AG04449 (cell line): Measurements from ENCODE around the gene DST.

Source experiments
- CTCF ChIA-PET: fragments of 350-600 bp; formaldehyde crosslinking; extraction: SDS; loops from one replicate; lab custom pipeline; 2021; ENCODE audit warnings: antibody characterized with exemption; lab: Yijun Ruan, JAX
- POLR2A ChIA-PET: fragments of 400-600, 350-600 bp; formaldehyde crosslinking; extraction: SDS; loops from one replicate; lab custom pipeline; 2020; ENCODE audit warnings: antibody characterized with exemption, inconsistent platforms; lab: Yijun Ruan, JAX
- DNase-seq: peaks from one replicate; pipeline ENCODE4 v3.0.0-alpha.2; 2010; ENCODE audit warnings: low read depth, low spot score
- H3K4me3 ChIP-seq: 2 replicates; pipeline ENCODE4 v1.5.1; 2011; ENCODE audit warnings: low read depth, mild to moderate bottlenecking, control low read depth, low read length
- CTCF ChIP-seq: IDR thresholded peaks from one replicate; pipeline ENCODE4 v1.5.1; 2011; ENCODE audit warnings: mild to moderate bottlenecking, moderate library complexity, low read length, control low read depth, inconsistent platforms; ENCODE audit not compliant: insufficient read depth; ENCODE audit errors: missing control alignments

Gene DST

GRCh38 chr6:56538851-56539250 lies 103.8 kb downstream of the DST start:
- no peak for TF ChIP-seq CTCF
- no peak overlapping the region for H3K4me3 ChIP-seq
- POLR2A ChIA-PET: interaction anchor here (0.8 kb wide), 1 partner anchor 14 kb away, joined by 3 read pairs; no protein-coding TSS in a partner anchor
- DNase-seq: no peak
- CTCF ChIA-PET: interaction anchor here (2.9 kb wide), 1 partner anchor 32 kb away, joined by 10 read pairs; no protein-coding TSS in a partner anchor

GRCh38 chr6:56537223-56537770 lies 105.4 kb downstream of the DST start:
- POLR2A ChIA-PET: no interaction called here
- CTCF ChIA-PET: interaction anchor here (0.9 to 2.9 kb wide), 2 partner anchors 10 to 33 kb away, joined by 3 to 10 read pairs; no protein-coding TSS in a partner anchor
- H3K4me3 ChIP-seq: no peak overlapping the region
- DNase-seq: no peak
- no peak for TF ChIP-seq CTCF

- ChIA-PET POLR2A (no interaction called here), CTCF (interaction anchor here (0.9 kb wide), 1 partner anchor 10 kb away, joined by 3 read pairs; no protein-coding TSS in a partner anchor)
- H3K4me3 ChIP-seq: no peak overlapping the region
- DNase-seq: no peak
- no peak for TF ChIP-seq CTCF
Observed at GRCh38 chr6:56536536-56536935, 106.2 kb downstream of the DST start.

GRCh38 chr6:56535626-56536025 lies 107.1 kb downstream of the DST start:
- CTCF ChIA-PET: no interaction called here
- no peak for TF ChIP-seq CTCF
- H3K4me3 ChIP-seq: no peak overlapping the region
- POLR2A ChIA-PET: no interaction called here
- no peak for DNase-seq

GRCh38 chr6:56534680-56535419 lies 107.8 kb downstream of the DST start:
- POLR2A ChIA-PET: no interaction called here
- no peak overlapping the region for H3K4me3 ChIP-seq
- no peak for TF ChIP-seq CTCF
- no peak for DNase-seq
- CTCF ChIA-PET: no interaction called here
